ENCODE data around the gene VDAC1. TPM values are rescaled to one million over a fixed set of nuclear protein-coding genes. Genes with fewer than 3 reads are reported as not detected.

The VDAC1 gene
- total and polyA plus RNA-seq, 10 of the 15 experiments (the other 5 are each of a cell fraction or from before 2014, with no cell fraction given), result 245 to 488 (median 349) TPM

DNA sequence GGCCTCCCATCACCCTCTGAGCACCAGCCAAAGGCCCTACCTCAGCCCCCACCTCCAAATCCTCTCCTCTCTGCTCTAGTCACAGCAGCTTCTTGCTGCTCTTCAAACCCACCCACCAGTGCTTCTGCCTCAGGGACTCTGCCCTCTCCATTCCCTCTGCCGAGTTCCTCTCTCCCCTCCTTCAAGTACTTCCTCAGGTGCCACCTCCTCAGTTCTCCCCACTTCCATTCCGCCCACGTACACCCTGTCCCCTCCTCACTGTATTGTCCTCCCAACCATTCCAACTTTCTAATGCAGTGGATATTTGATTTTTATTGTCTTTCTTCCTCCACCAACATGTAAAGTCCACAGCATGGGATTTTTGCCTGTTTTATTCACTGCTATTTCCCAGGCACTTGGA lies 79.5 kb downstream of the VDAC1 start:
- no peak for TF ChIP-seq SMARCA5 (IDR thresholded peaks at IDR 0.05)
- TF ChIP-seq, protein P1, sequence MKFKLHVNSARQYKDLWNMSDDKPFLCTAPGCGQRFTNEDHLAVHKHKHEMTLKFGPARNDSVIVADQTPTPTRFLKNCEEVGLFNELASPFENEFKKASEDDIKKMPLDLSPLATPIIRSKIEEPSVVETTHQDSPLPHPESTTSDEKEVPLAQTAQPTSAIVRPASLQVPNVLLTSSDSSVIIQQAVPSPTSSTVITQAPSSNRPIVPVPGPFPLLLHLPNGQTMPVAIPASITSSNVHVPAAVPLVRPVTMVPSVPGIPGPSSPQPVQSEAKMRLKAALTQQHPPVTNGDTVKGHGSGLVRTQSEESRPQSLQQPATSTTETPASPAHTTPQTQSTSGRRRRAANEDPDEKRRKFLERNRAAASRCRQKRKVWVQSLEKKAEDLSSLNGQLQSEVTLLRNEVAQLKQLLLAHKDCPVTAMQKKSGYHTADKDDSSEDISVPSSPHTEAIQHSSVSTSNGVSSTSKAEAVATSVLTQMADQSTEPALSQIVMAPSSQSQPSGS (IDR thresholded peaks at IDR 0.05; ENCODE audit: low read length), result no peak
- no peak for TF ChIP-seq MEF2B (IDR thresholded peaks at IDR 0.05; ENCODE audit: partially characterized antibody, poor library complexity, severe bottlenecking)
- FAIRE-seq (no peak), DNase-seq (ENCODE audit: low read depth, low spot score) (no peak), ATAC-seq (no peak)
- SMC1A ChIA-PET (ENCODE audit: uncharacterized antibody, unreplicated experiment), result interaction anchor here (0.7 to 2.8 kb wide), 2 partner anchors 14 to 16 kb away, joined by 3 to 7 read pairs; no protein-coding TSS in a partner anchor
- in situ Hi-C loops (cut with MboI) (no loop called here), intact Hi-C loops (cut with micrococcal nuclease; ENCODE audit: unreplicated experiment) (no loop called here)
- no peak overlapping the region for H2AFZ ChIP-seq (ENCODE audit: control insufficient read depth, low read depth, low read length)
- no TSS peak for BruUV-seq (replicated peaks)
- RAD21 ChIA-PET (ENCODE audit: unreplicated experiment), result interaction anchor here (1.3 kb wide), 1 partner anchor 42 kb away, joined by 3 read pairs; no protein-coding TSS in a partner anchor
- peaks cover 18% of the 10 kb centered on the region for H3K4me1 ChIP-seq (ENCODE audit: control insufficient read depth, insufficient read depth, low read length)
- H3K27ac ChIP-seq (ENCODE audit: control insufficient read depth, insufficient read depth), result no peak overlapping the region
- H3K79me2 ChIP-seq (ENCODE audit: control insufficient read depth, insufficient read depth, low read length), result no peaks in the 10 kb centered on the region
- no peaks in the 10 kb centered on the region for H3K9me3 ChIP-seq (replicated peaks; ENCODE audit: control insufficient read depth, insufficient read depth, low read length)
- H3K9ac ChIP-seq (ENCODE audit: control insufficient read depth, insufficient read depth, low read length), result no peak overlapping the region
- 58% methylated on average over 3 of the region's 3 CpGs for WGBS (ENCODE audit: insufficient coverage, insufficient replicate concordance, low lambda C conversion rate, missing lambda C conversion rate)
- POLR2A ChIA-PET, result no interaction called here
- H3K27me3 ChIP-seq (replicated peaks in 1 of 2; ENCODE audit: control insufficient read depth in 2 of 2, insufficient read depth in 2 of 2, low read length in 1 of 2), result no peaks in the 10 kb centered on the region
- H4K20me1 ChIP-seq (ENCODE audit: control insufficient read depth, insufficient read depth), result no peaks in the 10 kb centered on the region
- CTCF ChIA-PET, result interaction anchor here (0.9 to 1.7 kb wide), 3 partner anchors 15 to 56 kb away, joined by 3 to 4 read pairs (median 3); no protein-coding TSS in a partner anchor
- no peak overlapping the region for H3K4me2 ChIP-seq (ENCODE audit: control insufficient read depth, insufficient read depth)
- no peaks in the 10 kb centered on the region for H3K36me3 ChIP-seq (ENCODE audit: control insufficient read depth in 2 of 2, insufficient read depth in 2 of 2, low read length in 1 of 2)
- H3K4me3 ChIP-seq, result no peak overlapping the region

DNA sequence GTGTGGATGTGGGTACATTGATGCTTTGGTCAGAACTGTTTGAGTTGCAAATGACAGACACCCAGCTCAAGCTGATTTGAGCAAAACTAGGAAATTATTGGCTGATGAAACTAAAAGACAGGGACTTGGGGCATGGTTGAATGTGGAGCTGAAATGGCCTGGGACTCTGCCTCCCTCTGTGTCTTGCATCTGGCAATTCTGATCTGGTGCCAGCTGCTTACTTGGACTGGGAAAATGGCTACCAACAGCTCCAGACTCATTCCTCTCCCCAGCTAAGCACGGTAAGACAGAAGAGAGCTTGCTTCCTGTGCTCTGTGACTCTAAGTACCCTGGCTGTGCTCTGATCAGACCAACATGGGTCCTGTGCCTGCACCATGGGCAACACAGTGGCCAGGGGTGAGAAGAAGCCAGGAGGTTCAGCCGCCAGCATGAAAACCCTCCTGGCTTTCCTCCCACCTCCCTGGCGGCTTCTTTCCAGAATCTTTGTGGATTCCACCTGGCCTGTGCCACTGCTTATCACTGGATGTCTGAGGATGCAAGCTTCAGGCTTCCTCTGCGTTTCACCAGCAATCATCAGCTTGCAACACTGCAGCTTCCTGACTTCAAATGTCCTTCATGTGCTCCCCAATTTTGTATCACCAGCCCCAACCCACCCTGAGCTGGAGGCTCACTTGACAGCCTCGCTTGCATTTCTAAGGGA lies 80.4 kb downstream of the VDAC1 start:
- Histone ChIP-seq H3K9me3 (replicated peaks; ENCODE audit: control insufficient read depth, insufficient read depth, low read length) (no peaks in the 10 kb centered on the region), H3K4me1 (ENCODE audit: control insufficient read depth, insufficient read depth, low read length) (peaks cover 9% of the 10 kb centered on the region), H3K9ac (ENCODE audit: control insufficient read depth, insufficient read depth, low read length) (no peak overlapping the region), H3K79me2 (ENCODE audit: control insufficient read depth, insufficient read depth, low read length) (no peaks in the 10 kb centered on the region), H3K4me2 (ENCODE audit: control insufficient read depth, insufficient read depth) (no peak overlapping the region), H3K4me3 (no peak overlapping the region), H3K27me3 (replicated peaks in 1 of 2; ENCODE audit: control insufficient read depth in 2 of 2, insufficient read depth in 2 of 2, low read length in 1 of 2) (no peaks in the 10 kb centered on the region), H3K36me3 (ENCODE audit: control insufficient read depth in 2 of 2, insufficient read depth in 2 of 2, low read length in 1 of 2) (no peaks in the 10 kb centered on the region), H4K20me1 (ENCODE audit: control insufficient read depth, insufficient read depth) (no peaks in the 10 kb centered on the region), H3K27ac (ENCODE audit: control insufficient read depth, insufficient read depth) (no peak overlapping the region), H2AFZ (ENCODE audit: control insufficient read depth, low read depth, low read length) (no peak overlapping the region)
- DNase-seq (ENCODE audit: low read depth, low spot score), result no peak
- no peak for ATAC-seq
- intact Hi-C loops (cut with micrococcal nuclease; ENCODE audit: unreplicated experiment) (no loop called here), in situ Hi-C loops (cut with MboI) (no loop called here)
- TF ChIP-seq, protein P2, sequence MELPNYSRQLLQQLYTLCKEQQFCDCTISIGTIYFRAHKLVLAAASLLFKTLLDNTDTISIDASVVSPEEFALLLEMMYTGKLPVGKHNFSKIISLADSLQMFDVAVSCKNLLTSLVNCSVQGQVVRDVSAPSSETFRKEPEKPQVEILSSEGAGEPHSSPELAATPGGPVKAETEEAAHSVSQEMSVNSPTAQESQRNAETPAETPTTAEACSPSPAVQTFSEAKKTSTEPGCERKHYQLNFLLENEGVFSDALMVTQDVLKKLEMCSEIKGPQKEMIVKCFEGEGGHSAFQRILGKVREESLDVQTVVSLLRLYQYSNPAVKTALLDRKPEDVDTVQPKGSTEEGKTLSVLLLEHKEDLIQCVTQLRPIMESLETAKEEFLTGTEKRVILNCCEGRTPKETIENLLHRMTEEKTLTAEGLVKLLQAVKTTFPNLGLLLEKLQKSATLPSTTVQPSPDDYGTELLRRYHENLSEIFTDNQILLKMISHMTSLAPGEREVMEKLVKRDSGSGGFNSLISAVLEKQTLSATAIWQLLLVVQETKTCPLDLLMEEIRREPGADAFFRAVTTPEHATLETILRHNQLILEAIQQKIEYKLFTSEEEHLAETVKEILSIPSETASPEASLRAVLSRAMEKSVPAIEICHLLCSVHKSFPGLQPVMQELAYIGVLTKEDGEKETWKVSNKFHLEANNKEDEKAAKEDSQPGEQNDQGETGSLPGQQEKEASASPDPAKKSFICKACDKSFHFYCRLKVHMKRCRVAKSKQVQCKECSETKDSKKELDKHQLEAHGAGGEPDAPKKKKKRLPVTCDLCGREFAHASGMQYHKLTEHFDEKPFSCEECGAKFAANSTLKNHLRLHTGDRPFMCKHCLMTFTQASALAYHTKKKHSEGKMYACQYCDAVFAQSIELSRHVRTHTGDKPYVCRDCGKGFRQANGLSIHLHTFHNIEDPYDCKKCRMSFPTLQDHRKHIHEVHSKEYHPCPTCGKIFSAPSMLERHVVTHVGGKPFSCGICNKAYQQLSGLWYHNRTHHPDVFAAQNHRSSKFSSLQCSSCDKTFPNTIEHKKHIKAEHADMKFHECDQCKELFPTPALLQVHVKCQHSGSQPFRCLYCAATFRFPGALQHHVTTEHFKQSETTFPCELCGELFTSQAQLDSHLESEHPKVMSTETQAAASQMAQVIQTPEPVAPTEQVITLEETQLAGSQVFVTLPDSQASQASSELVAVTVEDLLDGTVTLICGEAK (IDR thresholded peaks at IDR 0.05; ENCODE audit: borderline replicate concordance), result no peak
- TF ChIP-seq RELA (IDR thresholded peaks at IDR 0.05; ENCODE audit: borderline replicate concordance, partially characterized antibody) (no peak), MXI1 (IDR thresholded peaks at IDR 0.05; ENCODE audit: low read depth, low read length) (no peak), KLF5 (IDR thresholded peaks at IDR 0.05; ENCODE audit: partially characterized antibody) (no peak), CHD1 (IDR thresholded peaks at IDR 0.05; ENCODE audit: low read depth, low read length) (no peak), SIX5 (IDR thresholded peaks at IDR 0.05; ENCODE audit: low read depth, low read length, severe bottlenecking) (no peak), CREB1 (IDR thresholded peaks at IDR 0.05; ENCODE audit: low read depth) (no peak), NRF1 (conservative IDR thresholded peaks at IDR 0.05; ENCODE audit: low read depth, low read length) (no peak)
- SMC1A ChIA-PET (ENCODE audit: uncharacterized antibody, unreplicated experiment), result interaction anchor here (0.7 to 2.8 kb wide), 3 partner anchors 15 to 18 kb away, joined by 3 to 7 read pairs (median 4); no protein-coding TSS in a partner anchor
- CTCF ChIA-PET, result interaction anchor here (1.0 to 1.7 kb wide), 5 partner anchors 9 to 115 kb away, joined by 3 read pairs; no protein-coding TSS in a partner anchor
- no peak for FAIRE-seq
- WGBS (ENCODE audit: insufficient coverage, insufficient replicate concordance, low lambda C conversion rate, missing lambda C conversion rate), result 48% methylated on average over 5 of the region's 5 CpGs
- BruUV-seq (replicated peaks), result no TSS peak
- RAD21 ChIA-PET (ENCODE audit: unreplicated experiment), result interaction anchor here (1.3 kb wide), 1 partner anchor 42 kb away, joined by 3 read pairs; no protein-coding TSS in a partner anchor
- POLR2A ChIA-PET, result interaction anchor here (1.2 kb wide), 1 partner anchor 11 kb away, joined by 6 read pairs; no protein-coding TSS in a partner anchor
